Fibroblast of the aortic adventitia (primary cell): ENCODE measurements around the gene RASSF3. TPM values are rescaled to one million over a fixed set of nuclear protein-coding genes. Genes with fewer than 3 reads are reported as not detected.
"Not testable (repeated sequence)": the region's sequence is repeated elsewhere in the genome, so short reads cannot be mapped to it uniquely, and the experiment has no call there.

ENCODE experiments used
- DNase-seq: peaks from one replicate; pipeline ENCODE4 v3.0.0-alpha.2; 2010; ENCODE audit warnings: low read depth
- H3K4me3 ChIP-seq: 2 replicates; pipeline ENCODE4 v1.5.1; 2011; ENCODE audit warnings: low read depth, mild to moderate bottlenecking, control low read depth, low read length, moderate library complexity
- CTCF ChIP-seq: IDR thresholded peaks from 2 replicates; pipeline ENCODE4 v1.5.1; 2011; ENCODE audit warnings: mild to moderate bottlenecking, low read length, control low read depth, inconsistent platforms; ENCODE audit not compliant: insufficient read depth
- total RNA-seq: library from RNA; depleted of rRNA; stranded (reverse); fragments of >200 nt; gene quantifications from 2 replicates; pipeline ENCODE4 v1.2.3, GENCODE V29; 2012; ENCODE audit warnings: low replicate concordance

The RASSF3 gene
- total RNA-seq, 1 donor, result 13.6 TPM

GRCh38 chr12:64646318-64646717 is 36.0 kb downstream of the RASSF3 start:
- no peak for DNase-seq
- TF ChIP-seq CTCF, result no peak
- H3K4me3 ChIP-seq, result no peak overlapping the region

- TF ChIP-seq CTCF, result no peak
- no peak overlapping the region for H3K4me3 ChIP-seq
- DNase-seq, result no peak
Measured at GRCh38 chr12:64649487-64649886, 39.2 kb downstream of the RASSF3 start.

- no peak for TF ChIP-seq CTCF
- H3K4me3 ChIP-seq, result no peak overlapping the region
- DNase-seq, result no peak
Measured at GRCh38 chr12:64650762-64651161, 40.5 kb downstream of the RASSF3 start.

- DNase-seq, result no peak
- H3K4me3 ChIP-seq, result no peak overlapping the region
- TF ChIP-seq CTCF, result no peak
Measured at GRCh38 chr12:64652346-64652745, 42.1 kb downstream of the RASSF3 start.

- no peak overlapping the region for H3K4me3 ChIP-seq
- TF ChIP-seq CTCF, result no peak
- no peak for DNase-seq
Measured at GRCh38 chr12:64653123-64653522, 42.8 kb downstream of the RASSF3 start.

- H3K4me3 ChIP-seq, DNase-seq: not testable (repeated sequence)
Measured at GRCh38 chr12:64653907-64654306, 43.6 kb downstream of the RASSF3 start.

- H3K4me3 ChIP-seq, result no peak overlapping the region
- TF ChIP-seq CTCF, result no peak
- no peak for DNase-seq
Measured at GRCh38 chr12:64655141-64655540, 44.8 kb downstream of the RASSF3 start.
